Measurements from ENCODE around the gene SPATA24. TPM values are rescaled to one million over a fixed set of nuclear protein-coding genes. Genes with fewer than 3 reads are reported as not detected.

Gene SPATA24
- total RNA-seq, 1 experiment from 2014 or later, result 13.0 TPM

DNA sequence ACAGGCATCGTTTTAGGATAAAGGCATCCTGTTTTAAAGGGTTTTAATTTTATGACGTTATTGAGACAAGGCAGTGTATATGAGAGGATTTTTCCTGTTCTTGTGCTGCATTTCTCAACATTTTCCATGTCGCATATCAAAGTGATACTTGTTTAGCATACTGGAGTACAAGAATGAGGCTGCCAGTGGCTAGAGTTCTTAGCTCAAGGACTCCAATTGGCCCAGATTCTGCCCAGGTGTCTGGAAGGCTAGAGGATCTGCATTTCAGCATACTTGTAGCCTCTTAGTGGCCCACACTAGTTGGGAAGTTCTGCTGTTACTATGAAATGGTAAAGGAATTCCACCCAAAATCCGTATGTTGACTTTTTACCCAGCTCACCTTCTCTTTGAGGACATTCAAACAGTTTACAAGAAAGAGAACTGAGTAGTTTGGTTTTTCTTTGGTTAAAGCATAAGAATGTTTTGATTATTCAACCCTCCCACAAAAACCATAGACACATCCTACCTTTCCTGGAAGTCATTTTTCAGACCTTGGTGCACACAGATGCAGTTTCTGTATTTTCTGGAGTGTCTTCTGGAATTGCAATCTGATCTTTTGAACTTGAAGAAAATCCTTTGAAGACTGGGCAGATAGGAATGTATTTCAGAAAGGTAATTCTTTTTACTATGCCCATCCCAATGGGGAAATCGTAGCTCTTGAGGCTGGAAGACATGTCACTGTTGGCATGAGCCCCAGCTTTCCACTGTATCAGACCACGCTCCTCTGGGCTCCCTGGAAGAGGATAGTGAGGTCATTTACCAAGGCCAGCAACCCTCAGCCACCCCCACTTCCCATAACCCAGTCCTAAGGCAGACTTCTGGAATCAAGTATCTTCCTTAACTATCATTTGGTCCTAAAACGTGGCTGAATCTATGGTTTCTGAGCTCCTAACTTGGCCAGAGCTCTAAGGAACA is 32.1 kb downstream of the SPATA24 start:
- no peaks in the 10 kb centered on the region for H3K27me3 Mint-ChIP-seq (ENCODE audit: low read depth)
- Histone ChIP-seq H3T11ph (ENCODE audit: low read length) (no peak overlapping the region), H2AK5ac (ENCODE audit: insufficient read length, low read length) (no peak overlapping the region), H2BK15ac (ENCODE audit: low read depth, low read length) (no peak overlapping the region), H3K56ac (ENCODE audit: insufficient read length, low read depth, low read length) (no peak overlapping the region), H3K23ac (ENCODE audit: insufficient read length, low read depth, low read length) (no peak overlapping the region), H2BK12ac (ENCODE audit: insufficient read length, low read depth, low read length) (no peak overlapping the region), H3K79me2 (ENCODE audit: insufficient read depth, low read length) (no peaks in the 10 kb centered on the region), H3K9me3 (ENCODE audit: control insufficient read depth, low read depth, low read length) (no peaks in the 10 kb centered on the region), H3K4ac (ENCODE audit: low read depth, low read length) (no peak overlapping the region), H2BK20ac (ENCODE audit: low read depth, low read length, poor library complexity, severe bottlenecking) (no peak overlapping the region), H3K4me1 (ENCODE audit: insufficient read depth, low read length) (no peaks in the 10 kb centered on the region), H2BK120ac (ENCODE audit: low read depth, low read length, poor library complexity, severe bottlenecking) (no peak overlapping the region), H2BK5ac (ENCODE audit: insufficient read length, low read length) (no peak overlapping the region), H4K20me1 (ENCODE audit: control insufficient read depth, insufficient read depth, insufficient read length) (no peaks in the 10 kb centered on the region), H3K27me3 (ENCODE audit: insufficient read depth, low read length) (no peaks in the 10 kb centered on the region), H4K8ac (replicated peaks; ENCODE audit: insufficient read length, low read depth, low read length) (no peak overlapping the region), H3K14ac (ENCODE audit: insufficient read depth, low read length) (no peak overlapping the region), H2AFZ (ENCODE audit: low read length) (no peak overlapping the region), H3K27ac (ENCODE audit: insufficient read length, low read depth, low read length) (no peak overlapping the region), H3K9ac (ENCODE audit: extremely low read depth, insufficient read length, low read length) (no peak overlapping the region), H4K5ac (ENCODE audit: insufficient read length, low read depth, low read length) (no peak overlapping the region), H3K18ac (ENCODE audit: insufficient read length, low read depth, low read length) (no peak overlapping the region), H4K91ac (ENCODE audit: insufficient read length, low read depth, low read length) (no peak overlapping the region), H3K79me1 (ENCODE audit: insufficient read depth, low read depth, low read length, poor library complexity, severe bottlenecking) (no peaks in the 10 kb centered on the region), H3K4me2 (ENCODE audit: insufficient read depth, insufficient read length, low read length) (no peak overlapping the region), H3K23me2 (ENCODE audit: insufficient read length, low read depth, low read length, poor library complexity, severe bottlenecking) (no peaks in the 10 kb centered on the region)
- H3K4me3 Mint-ChIP-seq, result no peak overlapping the region
- no peaks in the 10 kb centered on the region for H3K9me3 Mint-ChIP-seq
- H3K27ac Mint-ChIP-seq, result peak overlapping the region in 1 of 3 experiments; percentile 75; a peak in 2 of 7 replicates
- no peaks in the 10 kb centered on the region for H3K4me1 Mint-ChIP-seq
- no CpG with 5 or more reads among the region's 7 CpGs for WGBS (ENCODE audit: extremely low coverage, insufficient read length, low lambda C conversion rate)
- H3K36me3 Mint-ChIP-seq (ENCODE audit: insufficient read depth in 1 of 3, low read depth in 3 of 3), result peaks cover 12 to 52% (median 27%) of the 10 kb centered on the region in 3 experiments; a peak in 6 of 7 replicates
- TF ChIP-seq, protein P1, sequence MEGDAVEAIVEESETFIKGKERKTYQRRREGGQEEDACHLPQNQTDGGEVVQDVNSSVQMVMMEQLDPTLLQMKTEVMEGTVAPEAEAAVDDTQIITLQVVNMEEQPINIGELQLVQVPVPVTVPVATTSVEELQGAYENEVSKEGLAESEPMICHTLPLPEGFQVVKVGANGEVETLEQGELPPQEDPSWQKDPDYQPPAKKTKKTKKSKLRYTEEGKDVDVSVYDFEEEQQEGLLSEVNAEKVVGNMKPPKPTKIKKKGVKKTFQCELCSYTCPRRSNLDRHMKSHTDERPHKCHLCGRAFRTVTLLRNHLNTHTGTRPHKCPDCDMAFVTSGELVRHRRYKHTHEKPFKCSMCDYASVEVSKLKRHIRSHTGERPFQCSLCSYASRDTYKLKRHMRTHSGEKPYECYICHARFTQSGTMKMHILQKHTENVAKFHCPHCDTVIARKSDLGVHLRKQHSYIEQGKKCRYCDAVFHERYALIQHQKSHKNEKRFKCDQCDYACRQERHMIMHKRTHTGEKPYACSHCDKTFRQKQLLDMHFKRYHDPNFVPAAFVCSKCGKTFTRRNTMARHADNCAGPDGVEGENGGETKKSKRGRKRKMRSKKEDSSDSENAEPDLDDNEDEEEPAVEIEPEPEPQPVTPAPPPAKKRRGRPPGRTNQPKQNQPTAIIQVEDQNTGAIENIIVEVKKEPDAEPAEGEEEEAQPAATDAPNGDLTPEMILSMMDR (conservative IDR thresholded peaks at IDR 0.05), result no peak
- no peak for DNase-seq
